Stimulated activated naive CD8-positive, alpha-beta T cell treated with anti-CD3 and anti-CD28 coated beads, Interleukin-15, amount 100 ng/mL, for 72 hours (primary cell): ENCODE measurements around the gene CCM2.

Experiments
- ATAC-seq: fragments of 150-1000 bp; cut with Tn5 transposase; 2 replicates; pipeline ENCODE4 v1.10.0; 2021; ENCODE audit warnings: mild to moderate bottlenecking, moderate library complexity
- DNase-seq, 2 donors: peaks; one replicate each; pipeline ENCODE4 v3.0.0; 2021 to 2022
- H3K27ac Mint-ChIP-seq, 2 donors: one replicate each; pipeline ENCODE4 v1.8.0; 2022; ENCODE audit warnings: mild to moderate bottlenecking in 2 of 2, mixed read lengths in 2 of 2, moderate library complexity in 2 of 2
- H3K27me3 Mint-ChIP-seq: one replicate; pipeline ENCODE4 v1.8.0; 2022; ENCODE audit warnings: mixed read lengths
- H3K4me1 Mint-ChIP-seq: one replicate; pipeline ENCODE4 v1.8.0; 2022; ENCODE audit warnings: mild to moderate bottlenecking, mixed read lengths
- H3K4me3 Mint-ChIP-seq, 2 donors: one replicate each; pipeline ENCODE4 v1.8.0; 2022; ENCODE audit warnings: mild to moderate bottlenecking in 2 of 2, mixed read lengths in 2 of 2, moderate library complexity in 1 of 2
- H3K9me3 Mint-ChIP-seq, 2 donors: one replicate each; pipeline ENCODE4 v1.8.0; 2022; ENCODE audit warnings: mixed read lengths in 2 of 2

Gene CCM2

DNA sequence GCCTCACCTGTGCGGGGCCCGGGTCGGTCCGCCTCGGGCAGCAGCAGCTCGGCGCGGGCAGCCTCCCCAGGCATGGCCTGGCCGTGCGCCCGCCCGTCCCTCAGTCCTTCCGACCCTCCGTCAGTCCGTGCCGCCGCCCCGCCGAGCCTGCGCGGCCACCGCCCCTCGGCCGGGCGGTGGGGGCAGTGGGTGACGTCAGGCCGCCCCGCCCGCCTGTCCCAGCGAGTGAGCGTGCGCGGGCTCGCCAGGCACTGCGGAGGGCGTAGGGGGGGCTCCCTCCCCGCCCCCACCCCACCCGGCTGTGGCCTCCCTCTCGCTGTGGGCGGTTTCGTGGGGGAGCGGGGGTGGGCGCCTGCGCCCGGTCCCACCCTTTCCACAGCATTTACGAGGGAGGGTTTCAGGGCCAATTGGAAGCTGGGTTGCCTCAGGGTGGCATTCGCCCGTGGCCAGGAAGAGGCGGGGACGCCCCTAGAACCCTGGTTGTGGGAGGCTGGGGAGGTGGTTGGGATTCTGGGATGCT is 88.9 kb downstream of the CCM2 start, which contains the start of gene NACAD:
NACAD (minus strand) TSS at position 149 of the 520 bp plus-strand sequence; CDS start at position 74, 75 bp downstream.
- DNase-seq (peak in 1 of 2 donors; percentile 23), ATAC-seq (peak; percentile 60)
- peaks cover 10% of the 10 kb centered on the region for H3K4me1 Mint-ChIP-seq
- peaks cover 9% of the 10 kb centered on the region for H3K27me3 Mint-ChIP-seq
- no peaks in the 10 kb centered on the region for H3K9me3 Mint-ChIP-seq
- H3K27ac Mint-ChIP-seq, result no peak within 1 kb of the TSS
- peak within 1 kb of the TSS; percentile 84 to 88 for H3K4me3 Mint-ChIP-seq

DNA sequence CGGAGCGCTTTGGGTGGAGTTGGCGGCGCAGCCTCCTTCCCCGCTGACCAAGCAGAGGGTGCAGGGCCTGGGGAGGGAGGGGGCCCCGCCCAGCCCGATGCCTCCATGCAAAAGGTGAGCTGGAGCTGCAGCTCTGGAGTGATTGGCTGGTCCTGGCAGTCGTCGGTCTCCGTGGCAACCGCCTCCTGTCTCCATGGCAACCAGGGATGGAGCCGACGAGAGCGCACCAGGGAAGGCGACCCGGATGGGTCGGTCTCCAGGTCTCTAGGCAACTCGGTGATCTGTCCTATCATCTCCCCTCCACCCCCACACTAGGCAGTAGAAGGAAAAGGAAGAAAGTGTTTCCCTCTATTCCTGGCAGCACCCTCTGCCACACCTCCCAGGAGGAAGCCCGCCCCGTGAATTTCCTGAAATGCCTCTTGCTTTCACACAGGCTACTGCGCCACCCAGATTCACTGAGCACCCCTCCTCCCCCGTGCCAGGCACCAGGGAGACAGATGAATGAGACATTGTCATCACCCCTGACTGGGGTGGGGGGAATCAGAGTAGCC is 89.4 kb downstream of the CCM2 start:
- DNase-seq (peak; percentile 57 to 77), ATAC-seq (peak; percentile 69)
- Mint-ChIP-seq H3K27ac (no peak overlapping the region), H3K9me3 (no peaks in the 10 kb centered on the region), H3K4me1 (peaks cover 10% of the 10 kb centered on the region), H3K27me3 (peaks cover 9% of the 10 kb centered on the region), H3K4me3 (peak overlapping the region; percentile 84 to 88)

DNA sequence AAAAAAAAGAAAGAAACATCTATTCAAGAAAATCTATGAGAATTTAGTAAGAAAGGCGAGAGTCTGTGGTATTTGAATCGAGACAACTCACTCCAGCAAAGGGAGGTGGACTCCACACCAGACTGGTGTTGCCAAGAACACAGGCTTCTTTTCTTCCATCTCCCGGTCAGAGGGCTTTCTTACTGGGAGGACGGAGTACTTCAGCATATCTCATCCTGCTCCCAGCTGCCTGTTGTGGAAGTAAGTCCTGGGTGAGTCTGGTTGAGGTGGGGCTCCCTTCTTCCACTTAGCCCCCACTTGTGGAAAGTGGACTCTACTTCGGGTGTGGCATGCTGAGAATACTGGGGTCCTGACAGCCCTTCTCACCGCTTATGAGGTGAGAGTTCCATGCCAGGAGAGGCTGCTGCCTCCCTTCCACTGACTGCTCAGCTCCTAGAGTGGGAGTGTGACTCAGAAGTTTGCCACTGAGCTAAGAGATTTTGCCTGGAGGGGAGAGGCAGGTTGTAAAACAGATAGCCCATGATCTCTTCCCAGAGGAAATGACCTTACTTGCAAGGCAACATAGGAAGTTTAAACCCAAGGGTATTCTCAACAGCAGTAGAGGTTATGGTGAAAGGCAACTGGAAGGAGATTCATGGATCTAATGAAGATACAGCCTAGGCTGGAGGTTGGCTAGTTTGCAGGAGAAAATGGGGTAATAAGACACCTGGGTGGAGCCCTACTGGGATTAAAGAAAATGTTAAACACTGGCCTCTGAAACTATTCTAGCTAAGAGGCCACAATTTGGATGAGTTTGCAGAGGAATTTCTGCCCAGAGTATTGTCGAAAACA is 92.3 kb downstream of the CCM2 start:
- H3K27ac Mint-ChIP-seq, result no peak overlapping the region
- peaks cover 9% of the 10 kb centered on the region for H3K27me3 Mint-ChIP-seq
- DNase-seq (no peak), ATAC-seq (no peak)
- peaks cover 10% of the 10 kb centered on the region for H3K4me1 Mint-ChIP-seq
- H3K9me3 Mint-ChIP-seq, result no peaks in the 10 kb centered on the region
- H3K4me3 Mint-ChIP-seq, result no peak overlapping the region

DNA sequence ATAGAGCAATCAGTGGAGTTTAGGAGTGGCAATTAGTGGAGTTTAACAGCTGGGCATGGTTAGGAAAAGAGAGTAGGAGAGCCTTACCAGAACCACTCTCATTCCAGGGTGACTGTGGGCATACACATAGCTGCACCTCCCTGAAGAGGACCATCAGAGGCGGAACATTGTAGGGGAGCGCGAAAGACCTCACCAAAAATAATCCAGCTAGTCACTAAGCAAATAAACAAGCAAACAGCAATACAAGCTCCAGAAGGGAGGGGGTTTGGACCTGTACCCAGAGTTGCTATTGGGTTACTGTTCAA is 92.9 kb downstream of the CCM2 start:
- Mint-ChIP-seq H3K27ac (no peak overlapping the region), H3K4me1 (peaks cover 10% of the 10 kb centered on the region), H3K9me3 (no peaks in the 10 kb centered on the region), H3K27me3 (peaks cover 9% of the 10 kb centered on the region), H3K4me3 (no peak overlapping the region)
- DNase-seq, result no peak
- no peak for ATAC-seq

DNA sequence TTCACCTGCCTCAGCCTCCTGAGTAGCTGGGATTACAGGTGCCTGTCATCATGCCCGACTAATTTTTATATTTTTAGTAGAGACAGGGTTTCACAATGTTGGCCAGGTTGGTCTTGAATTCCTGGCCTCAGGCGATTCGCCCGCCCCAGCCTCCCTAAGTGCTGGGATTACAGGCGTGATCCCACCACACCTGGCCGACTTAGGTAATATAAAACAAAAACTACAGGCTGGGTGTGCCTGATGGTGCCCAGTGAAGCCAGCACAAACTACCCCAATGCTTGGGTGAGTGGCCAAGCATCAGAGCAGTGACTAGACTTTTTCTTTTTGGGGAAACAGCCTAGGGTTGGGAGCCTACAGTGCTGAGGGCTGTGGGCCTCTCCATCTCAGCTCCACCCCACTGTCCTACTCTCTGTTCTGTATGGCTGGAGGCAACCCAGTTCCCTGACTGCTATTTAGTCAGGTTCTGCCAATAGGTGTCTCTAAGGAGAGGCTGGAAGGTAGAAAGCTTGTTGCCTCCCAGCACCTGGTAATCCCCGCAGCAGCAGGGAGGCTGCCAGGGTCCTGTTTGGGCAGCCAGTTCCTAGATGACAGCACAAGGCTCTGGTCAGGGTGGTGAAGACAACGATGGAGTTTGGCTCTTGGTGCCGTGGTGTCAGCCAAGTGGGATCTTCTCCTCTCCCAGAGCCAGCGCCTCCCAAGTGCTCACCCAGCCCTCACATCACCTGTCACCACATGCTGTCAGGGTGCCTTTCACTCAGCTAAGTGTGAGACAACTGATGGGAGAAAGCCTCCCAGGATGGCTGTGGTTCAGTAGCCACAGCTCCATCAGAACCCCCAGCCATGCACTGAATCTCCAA is 99.2 kb downstream of the CCM2 start:
- peak; percentile 39 for ATAC-seq
- no peak overlapping the region for H3K4me3 Mint-ChIP-seq
- H3K27me3 Mint-ChIP-seq, result no peaks in the 10 kb centered on the region
- H3K4me1 Mint-ChIP-seq, result no peaks in the 10 kb centered on the region
- no peak for DNase-seq
- H3K27ac Mint-ChIP-seq, result no peak overlapping the region
- no peaks in the 10 kb centered on the region for H3K9me3 Mint-ChIP-seq

DNA sequence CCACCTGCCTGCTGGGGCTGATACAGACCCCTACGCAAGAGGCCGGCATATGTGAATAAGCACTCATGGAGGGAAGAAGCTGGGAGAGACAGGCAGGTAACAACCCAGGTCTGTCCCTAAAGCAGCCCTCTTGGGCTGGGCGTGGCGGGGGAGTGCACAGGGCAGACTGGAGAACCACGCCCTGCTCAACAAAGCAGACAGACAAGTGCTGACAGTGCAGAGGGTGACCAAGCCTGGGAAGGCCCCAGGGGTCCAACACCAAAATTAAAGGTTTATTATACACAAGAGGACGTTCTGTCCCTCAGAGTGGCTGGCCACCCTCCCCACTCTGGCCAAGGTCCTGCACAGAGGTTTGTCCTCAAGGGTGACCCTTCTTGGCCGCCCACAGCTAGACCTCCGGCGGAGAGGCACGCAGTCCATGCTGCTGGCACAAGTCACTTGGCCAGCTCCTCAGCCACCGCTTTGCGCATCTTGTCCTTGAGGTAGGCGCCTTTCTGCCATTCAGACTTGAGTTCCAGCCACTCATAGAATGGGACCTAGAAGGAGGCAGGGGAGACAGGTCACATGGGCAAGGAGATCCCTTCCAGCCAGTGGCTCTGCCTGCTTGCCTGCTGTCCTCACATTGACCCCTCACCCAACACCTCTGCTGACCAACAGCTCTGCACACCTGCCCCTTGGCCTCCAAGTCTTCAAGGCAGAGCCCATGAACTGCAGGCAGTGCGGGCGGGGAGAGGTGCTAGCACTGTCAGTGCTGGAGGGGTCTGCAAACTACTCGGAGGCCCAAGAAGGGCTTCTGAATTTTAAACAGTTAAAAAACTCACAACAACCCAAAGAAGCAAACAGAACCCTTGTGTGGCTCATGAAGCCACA is 100.1 kb downstream of the CCM2 start:
- DNase-seq (no peak), ATAC-seq (peak; percentile 41)
- no peak overlapping the region for H3K27ac Mint-ChIP-seq
- H3K27me3 Mint-ChIP-seq, result no peaks in the 10 kb centered on the region
- H3K4me1 Mint-ChIP-seq, result no peaks in the 10 kb centered on the region
- H3K9me3 Mint-ChIP-seq, result no peaks in the 10 kb centered on the region
- H3K4me3 Mint-ChIP-seq, result no peak overlapping the region

DNA sequence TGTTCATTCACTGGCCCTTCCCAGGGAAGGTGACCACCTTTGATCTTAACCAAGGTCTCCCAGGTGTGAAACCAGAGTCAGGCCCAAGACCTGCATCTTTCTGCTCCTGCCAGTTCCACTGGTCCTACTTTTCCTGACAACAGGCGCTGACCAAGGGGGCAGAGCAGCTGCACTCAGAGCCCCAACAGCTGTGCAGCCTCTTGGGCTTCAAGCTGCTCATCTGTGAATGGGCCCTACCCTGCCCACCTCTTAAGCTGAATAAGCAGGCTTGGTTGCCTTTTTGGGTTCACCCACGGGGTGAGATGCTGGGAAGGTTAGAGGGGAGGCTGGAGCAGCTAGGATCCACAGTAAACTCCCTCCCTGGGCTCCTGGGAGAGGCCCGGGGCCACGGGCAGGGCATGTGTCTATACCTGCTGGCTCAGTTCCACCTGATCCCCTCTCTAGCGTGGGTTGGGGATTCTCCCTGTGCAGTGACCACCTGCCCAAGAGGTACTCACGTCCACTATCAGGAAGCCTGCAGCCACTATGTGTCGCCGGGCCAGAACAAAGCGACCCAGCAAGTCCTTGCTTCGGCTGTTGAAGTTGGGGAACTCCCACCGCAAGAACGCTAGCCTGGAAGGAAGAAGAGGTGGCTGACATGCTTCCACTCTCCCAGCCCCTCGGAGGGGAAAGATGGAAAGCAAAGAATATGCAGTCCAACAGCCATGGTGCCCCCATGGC is 100.9 kb downstream of the CCM2 start:
- Mint-ChIP-seq H3K27ac (peak overlapping the region in 1 of 2 donors; percentile 48), H3K4me1 (peaks cover 7% of the 10 kb centered on the region), H3K9me3 (no peaks in the 10 kb centered on the region), H3K4me3 (no peak overlapping the region), H3K27me3 (no peaks in the 10 kb centered on the region)
- ATAC-seq, result no peak
- DNase-seq, result no peak

DNA sequence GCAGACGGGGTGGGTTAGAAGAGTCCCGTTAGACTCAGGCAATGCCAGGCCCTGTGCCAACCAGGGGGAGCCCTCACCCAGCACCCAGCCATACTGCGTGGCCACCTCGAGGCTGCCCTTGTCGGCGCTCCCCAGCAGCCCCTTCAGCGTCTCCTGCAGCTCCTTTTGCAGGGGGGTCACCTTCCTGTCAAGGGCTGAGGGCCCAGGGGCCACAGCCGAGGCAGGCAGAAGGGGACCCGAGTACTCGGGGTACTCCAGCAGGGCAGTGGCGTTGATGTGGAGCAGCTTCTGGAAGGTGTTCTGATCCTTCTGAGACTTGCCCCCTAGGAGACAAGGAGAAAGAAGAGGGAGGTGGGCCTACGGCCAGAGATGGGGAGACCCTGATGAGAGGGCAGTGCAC is 101.7 kb downstream of the CCM2 start:
- Mint-ChIP-seq H3K27me3 (no peaks in the 10 kb centered on the region), H3K27ac (no peak overlapping the region), H3K9me3 (no peaks in the 10 kb centered on the region), H3K4me1 (peaks cover 10% of the 10 kb centered on the region), H3K4me3 (no peak overlapping the region)
- no peak for ATAC-seq
- DNase-seq, result no peak

DNA sequence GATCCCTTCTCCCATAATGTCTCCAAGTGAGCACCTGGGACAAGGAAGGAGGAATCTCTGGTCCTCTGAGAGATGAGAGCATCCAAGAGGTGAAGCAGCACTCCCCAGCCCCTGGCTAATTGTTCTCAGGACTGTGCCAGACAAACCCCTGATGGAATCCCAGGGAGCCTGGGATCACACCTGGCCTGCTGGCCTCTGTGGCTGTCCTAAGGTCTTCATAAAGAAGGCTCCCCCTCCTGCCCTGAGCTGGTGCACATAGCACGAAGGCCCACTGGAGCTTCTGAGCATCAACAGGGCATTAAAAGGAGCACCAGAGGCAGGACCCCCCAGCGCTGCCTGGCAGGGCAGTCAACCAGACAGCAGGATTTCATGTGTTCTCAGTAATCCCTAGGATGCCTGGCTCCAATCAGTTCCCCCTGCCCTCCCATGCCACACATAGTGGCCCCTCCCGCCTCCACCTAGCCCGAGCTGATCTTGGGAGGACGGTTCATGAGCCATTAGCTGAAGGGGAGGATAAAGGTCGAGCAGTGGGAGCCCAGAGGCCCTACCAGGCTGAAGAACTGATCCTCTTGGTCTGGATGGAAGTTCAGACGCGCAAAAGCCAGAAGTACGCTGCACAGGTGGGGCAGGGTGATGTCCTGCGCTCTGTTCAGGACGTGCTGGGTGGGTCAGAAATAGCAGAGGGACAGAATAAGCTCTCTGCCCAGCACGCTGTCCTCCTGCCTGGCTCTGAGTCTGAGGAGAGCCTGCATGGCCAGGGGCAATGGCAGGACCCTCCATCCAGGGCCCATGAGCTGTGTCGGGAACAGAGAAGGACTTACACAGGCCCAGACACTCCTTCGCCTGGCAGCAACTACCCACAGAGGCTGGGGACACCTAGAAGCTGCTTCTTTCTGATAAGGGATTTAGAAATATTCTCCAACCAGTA is 103.0 kb downstream of the CCM2 start:
- Mint-ChIP-seq H3K9me3 (no peaks in the 10 kb centered on the region), H3K27me3 (no peaks in the 10 kb centered on the region), H3K27ac (peak overlapping the region in 1 of 2 donors; percentile 34), H3K4me3 (no peak overlapping the region), H3K4me1 (peaks cover 22% of the 10 kb centered on the region)
- no peak for ATAC-seq
- DNase-seq, result no peak

DNA sequence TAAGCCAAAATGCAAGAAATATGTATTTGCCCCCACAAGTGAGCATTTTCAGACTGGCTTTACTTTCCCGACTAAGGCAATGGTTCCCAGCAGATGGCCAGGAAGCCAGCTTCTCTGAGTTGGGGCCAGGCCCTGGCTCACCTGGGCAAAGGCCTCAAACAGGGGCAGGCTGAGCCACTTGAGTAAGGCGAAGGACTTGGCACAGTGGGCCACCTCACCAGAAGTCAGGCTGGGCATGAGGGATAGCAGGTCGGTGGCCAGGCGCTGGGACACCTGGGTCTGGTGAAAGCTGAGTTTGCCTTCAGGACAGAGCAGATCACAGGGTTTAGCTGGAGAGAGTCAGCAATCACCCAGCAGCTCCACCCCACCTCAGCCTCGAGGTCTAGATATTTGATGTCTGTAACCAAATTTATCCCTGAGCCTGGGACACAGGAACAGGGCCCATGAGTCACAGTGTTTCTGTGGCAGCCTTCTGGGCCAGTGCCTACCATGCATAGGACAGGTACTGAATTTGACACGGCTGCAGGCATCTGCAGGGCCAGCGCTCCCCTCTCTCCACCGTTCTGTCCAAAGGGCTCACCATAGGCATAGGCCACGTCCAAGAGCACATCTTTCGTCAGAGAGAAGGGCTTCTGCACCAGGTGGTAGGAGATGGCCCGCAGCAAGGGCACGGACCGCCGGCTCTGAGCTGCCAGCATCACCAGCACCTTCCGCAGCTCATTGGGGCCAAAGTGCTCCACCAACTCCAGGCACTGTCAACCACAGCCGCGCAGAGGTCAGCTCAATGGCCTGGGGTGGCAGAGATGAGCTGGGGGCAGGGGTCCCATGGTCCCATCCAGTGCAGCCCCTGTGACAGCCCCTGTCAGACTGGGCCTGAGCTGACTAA is 104.2 kb downstream of the CCM2 start:
- Mint-ChIP-seq H3K27me3 (no peaks in the 10 kb centered on the region), H3K27ac (no peak overlapping the region), H3K4me1 (peaks cover 33% of the 10 kb centered on the region), H3K9me3 (no peaks in the 10 kb centered on the region), H3K4me3 (no peak overlapping the region)
- DNase-seq, result no peak
- ATAC-seq, result peak; percentile 13

DNA sequence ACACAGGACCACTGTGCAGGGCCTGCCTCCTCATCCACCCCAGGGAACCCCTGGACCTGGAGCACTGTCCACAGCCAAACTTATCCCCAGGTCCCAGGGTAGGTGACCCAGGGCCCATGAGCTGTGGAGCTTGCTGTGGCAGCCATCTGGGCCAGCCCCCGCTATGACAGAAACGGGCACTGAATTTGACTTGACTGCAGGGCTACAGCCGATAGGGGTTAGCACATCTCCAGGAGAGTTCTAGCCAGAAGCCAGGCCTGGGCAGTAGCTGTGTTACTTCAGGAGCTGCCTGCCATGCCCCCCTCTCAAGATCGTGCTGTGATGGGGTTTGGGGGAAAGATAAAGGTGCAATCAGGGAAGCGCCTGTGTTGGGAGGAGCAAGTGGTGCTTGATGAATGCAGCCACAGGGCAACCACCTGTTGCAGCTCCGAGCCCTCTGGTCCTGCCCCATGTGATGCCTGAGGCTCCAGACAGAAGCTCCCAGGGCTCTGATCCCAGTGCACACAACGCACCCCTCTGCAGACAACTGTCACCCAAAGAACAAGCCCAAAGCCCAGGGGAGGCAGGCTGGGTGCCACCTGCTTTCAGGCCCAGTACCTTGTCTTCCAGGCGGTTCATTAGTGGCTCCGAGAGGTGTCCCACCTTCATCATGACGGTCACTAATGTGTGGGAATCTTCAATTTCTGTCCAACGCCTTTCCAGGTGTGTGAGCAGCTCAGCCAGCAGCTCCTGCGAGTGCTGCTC is 105.0 kb downstream of the CCM2 start:
- Mint-ChIP-seq H3K27ac (peak overlapping the region in 1 of 2 donors; percentile 25), H3K27me3 (no peaks in the 10 kb centered on the region), H3K9me3 (no peaks in the 10 kb centered on the region), H3K4me1 (peaks cover 39% of the 10 kb centered on the region), H3K4me3 (no peak overlapping the region)
- ATAC-seq, result no peak
- no peak for DNase-seq

DNA sequence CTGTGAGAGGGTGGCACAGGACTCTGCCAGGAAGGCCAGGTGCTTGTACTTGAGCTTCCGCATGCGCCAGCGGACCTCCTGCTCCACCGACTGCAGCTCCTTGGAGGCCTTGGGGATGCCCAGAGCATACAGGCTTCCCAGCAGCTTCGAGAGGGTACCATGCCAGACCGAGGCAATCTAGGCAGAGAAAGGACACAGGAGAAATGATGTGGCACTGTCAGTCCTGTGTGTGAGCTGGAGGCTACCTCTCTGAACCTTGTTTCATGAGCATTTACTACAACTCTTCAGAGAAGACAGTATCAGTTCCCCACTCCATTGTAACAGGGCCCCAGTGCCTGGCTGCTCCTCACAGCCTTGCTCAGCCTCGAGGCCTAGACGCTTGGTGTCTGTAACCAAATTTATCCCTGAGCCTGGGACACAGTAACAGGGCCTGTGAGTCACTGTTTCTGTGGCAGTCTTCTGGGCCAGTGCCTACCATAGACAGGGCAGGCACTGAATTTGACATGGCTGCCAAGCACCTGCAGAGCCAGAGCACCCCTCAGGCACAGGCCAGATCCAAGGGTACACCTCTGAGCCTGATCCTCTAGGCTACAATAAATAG is 105.7 kb downstream of the CCM2 start:
- Mint-ChIP-seq H3K27ac (peak overlapping the region; percentile 13 to 27), H3K4me3 (no peak overlapping the region), H3K9me3 (no peaks in the 10 kb centered on the region), H3K27me3 (no peaks in the 10 kb centered on the region), H3K4me1 (peaks cover 43% of the 10 kb centered on the region)
- DNase-seq, result no peak
- ATAC-seq, result no peak
